GM12878 (cell line): Measurements from ENCODE around the gene DNAJA2.

Experiments used
- CHD2 ChIP-seq: IDR thresholded peaks from 2 replicates; pipeline ENCODE4 v1.6.1; 2011; ENCODE audit warnings: low read depth, low read length, improper control_type of control experiment, borderline replicate concordance
- CTCF ChIP-seq, 3 experiments: IDR thresholded peaks in 2 of 3; conservative IDR thresholded peaks in 1 of 3; 2 replicates each; pipeline ENCODE4 v1.5.1; 2011; ENCODE audit warnings: low read depth in 3 of 3, low read length in 3 of 3, mild to moderate bottlenecking in 3 of 3, control low read depth in 2 of 3, moderate library complexity in 2 of 3, inconsistent platforms in 1 of 3, mixed read lengths in 1 of 3; ENCODE audit not compliant: control insufficient read depth in 2 of 3, insufficient read depth in 1 of 3; ENCODE audit errors: extremely low read depth in 1 of 3
- EZH2 ChIP-seq: IDR thresholded peaks from 2 replicates; pipeline ENCODE4 v1.6.1; 2012; ENCODE audit warnings: low read depth, mild to moderate bottlenecking, control low read depth, inconsistent platforms, low read length, borderline replicate concordance; ENCODE audit not compliant: control insufficient read depth
- IRF5 ChIP-seq: fragments of 450-650 bp; IDR thresholded peaks from 2 replicates; pipeline ENCODE4 v1.6.1; 2017; ENCODE audit warnings: borderline replicate concordance
- JUND ChIP-seq: IDR thresholded peaks from 2 replicates; pipeline ENCODE4 v1.6.1; 2012; ENCODE audit warnings: low read depth, mild to moderate bottlenecking, low read length, improper control_type of control experiment, moderate library complexity
- MEF2A ChIP-seq: IDR thresholded peaks from 2 replicates; pipeline ENCODE4 v1.6.1; 2011; ENCODE audit warnings: low read depth, mild to moderate bottlenecking, low read length, moderate library complexity; ENCODE audit not compliant: insufficient read depth
- MYC ChIP-seq: IDR thresholded peaks from 2 replicates; pipeline ENCODE4 v1.6.1; 2011; ENCODE audit warnings: mild to moderate bottlenecking, low read length, moderate library complexity, inconsistent platforms; ENCODE audit not compliant: insufficient read depth, insufficient replicate concordance, insufficient read length, severe bottlenecking
- NFYB ChIP-seq: IDR thresholded peaks from 2 replicates; pipeline ENCODE4 v1.6.1; 2011; ENCODE audit warnings: low read depth, mild to moderate bottlenecking, low read length, improper control_type of control experiment, moderate library complexity; ENCODE audit not compliant: insufficient read depth
- NR2C1 ChIP-seq: fragments of 450-650 bp; IDR thresholded peaks from 2 replicates; pipeline ENCODE4 v1.6.1; 2017; ENCODE audit warnings: antibody characterized with exemption, mild to moderate bottlenecking, moderate library complexity
- PAX5 ChIP-seq: IDR thresholded peaks from 2 replicates; pipeline ENCODE4 v1.6.1; 2011; ENCODE audit warnings: low read depth, low read length, borderline replicate concordance
- REST ChIP-seq: IDR thresholded peaks from 2 replicates; pipeline ENCODE4 v1.6.1; 2012; ENCODE audit warnings: mild to moderate bottlenecking, low read depth, low read length
- SMC3 ChIP-seq: IDR thresholded peaks from 2 replicates; pipeline ENCODE4 v1.6.1; 2011; ENCODE audit warnings: low read length, improper control_type of control experiment, borderline replicate concordance

DNA sequence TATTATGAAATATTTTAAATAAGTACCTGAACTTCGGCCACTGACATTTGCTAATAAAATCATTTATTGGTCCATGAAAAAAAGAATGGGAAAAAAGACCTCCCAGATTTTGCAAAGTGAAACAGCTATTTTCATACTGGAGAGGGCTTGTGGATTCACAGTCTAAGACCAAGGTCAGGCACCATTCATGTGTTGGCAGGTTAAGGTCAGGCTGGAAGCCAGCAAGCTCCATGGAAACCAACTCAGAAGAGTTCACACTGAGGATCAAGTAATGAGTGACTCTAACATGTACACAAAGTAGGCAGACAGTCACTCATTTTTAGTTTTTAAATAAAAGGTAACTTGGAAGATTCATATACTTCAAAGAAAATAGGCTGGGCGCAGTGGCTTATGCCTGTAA, 3.4 kb downstream of the DNAJA2 start:
- TF ChIP-seq EZH2 (no peak), MEF2A (no peak), CTCF (IDR thresholded peaks at IDR 0.05 in 2 of 3, conservative IDR thresholded peaks at IDR 0.05 in 1 of 3; ENCODE audit: control insufficient read depth in 2 of 3, extremely low read depth in 1 of 3, insufficient read depth in 1 of 3, low read depth in 3 of 3, low read length in 3 of 3) (no peak), REST (no peak), NFYB (no peak), SMC3 (no peak), CHD2 (no peak), MYC (no peak), NR2C1 (no peak), JUND (no peak), IRF5 (no peak), PAX5 (no peak)
